Anterior cingulate cortex (tissue), 58 donors: Measurements from ENCODE around the gene IFNAR1.
"Not testable (repeated sequence)": the region's sequence is repeated elsewhere in the genome, so short reads cannot be mapped to it uniquely, and the experiment has no call there.

Source experiments
- DNase-seq, 58 donors: peaks; one replicate each; lab custom pipeline; 2025; lab: John Stamatoyannopoulos, UW

IFNAR1 gene

DNA sequence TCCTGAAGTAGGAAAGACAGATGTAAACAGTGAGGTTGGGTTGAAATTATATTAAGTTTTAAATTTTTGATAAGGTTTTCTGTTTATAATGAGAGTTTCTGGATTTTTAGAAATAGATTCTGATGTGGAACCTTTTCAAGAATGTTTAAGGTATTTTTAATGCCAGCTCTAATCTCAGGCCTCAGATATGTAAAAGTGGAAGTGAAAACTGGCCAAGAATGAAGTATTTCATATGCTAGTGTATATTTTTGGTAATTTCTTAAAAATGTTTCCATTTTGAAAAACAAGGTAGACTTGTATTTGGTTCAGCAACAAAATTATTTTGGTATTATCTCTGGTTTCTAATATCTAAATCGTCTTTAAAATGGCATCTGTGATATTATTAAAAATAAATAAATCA lies 14.4 kb downstream of the IFNAR1 start:
- no peak for DNase-seq

DNA sequence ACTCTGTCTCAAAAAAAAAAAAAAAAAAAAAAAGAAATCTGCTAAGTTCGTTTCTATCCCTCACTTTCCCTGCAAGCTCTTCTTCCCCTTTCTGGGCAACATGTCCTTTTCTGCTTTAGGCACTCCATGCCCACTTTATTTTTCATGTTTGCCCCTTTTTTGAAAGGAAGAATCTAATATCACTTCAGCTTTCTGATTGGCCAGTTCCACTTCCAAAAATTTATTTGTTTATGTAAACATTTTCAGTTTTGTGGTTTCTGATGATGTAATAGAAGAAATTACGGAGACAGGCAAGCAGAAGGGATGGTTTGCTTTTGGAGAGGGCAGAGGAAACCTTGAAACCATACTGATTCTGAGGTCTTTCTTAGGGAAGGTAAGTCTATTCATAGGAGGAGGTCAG lies 15.1 kb downstream of the IFNAR1 start:
- DNase-seq: no peak

DNA sequence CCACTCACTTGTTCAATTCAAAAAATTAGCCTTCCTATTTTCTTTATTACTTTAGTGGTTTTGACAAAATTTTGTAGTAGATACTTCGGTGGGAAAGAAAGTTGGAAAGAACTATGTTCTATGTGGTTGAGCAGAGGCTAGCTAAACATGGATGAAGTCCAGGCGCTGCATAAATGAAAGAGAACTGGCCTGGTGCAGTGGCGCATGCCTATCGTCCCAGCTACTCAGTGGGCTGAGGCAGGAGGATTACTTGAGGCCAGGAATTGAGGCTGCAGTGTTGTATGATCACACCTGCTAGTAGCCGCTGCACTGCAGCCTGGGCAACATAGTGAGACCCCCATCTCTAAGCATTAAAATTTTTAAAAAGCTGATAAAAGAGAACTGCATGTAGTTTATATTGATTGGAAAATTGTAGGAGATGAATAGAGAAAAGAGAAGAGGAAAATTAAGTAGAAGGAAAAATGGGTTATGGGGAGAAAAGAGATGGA lies 21.0 kb downstream of the IFNAR1 start:
- no peak for DNase-seq

DNA sequence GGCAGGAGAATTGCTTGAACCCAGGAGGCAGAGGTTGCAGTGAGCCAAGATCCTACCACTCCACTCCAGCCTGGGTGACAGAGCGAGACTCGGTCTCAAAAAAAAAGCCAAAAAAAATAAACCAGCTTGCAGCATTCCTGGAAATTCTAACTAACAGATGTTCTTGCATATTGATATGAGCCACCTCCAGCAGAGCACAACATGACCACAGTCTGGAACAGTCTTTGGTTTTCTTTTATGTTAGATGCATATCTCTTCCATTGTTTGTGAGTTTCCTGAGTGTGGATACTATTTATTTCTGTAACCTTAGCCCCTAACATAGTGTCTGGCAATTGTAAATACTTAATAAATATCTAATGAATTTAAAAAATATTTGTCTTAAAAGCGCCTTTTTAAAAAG lies 23.9 kb downstream of the IFNAR1 start:
- DNase-seq: no peak

DNA sequence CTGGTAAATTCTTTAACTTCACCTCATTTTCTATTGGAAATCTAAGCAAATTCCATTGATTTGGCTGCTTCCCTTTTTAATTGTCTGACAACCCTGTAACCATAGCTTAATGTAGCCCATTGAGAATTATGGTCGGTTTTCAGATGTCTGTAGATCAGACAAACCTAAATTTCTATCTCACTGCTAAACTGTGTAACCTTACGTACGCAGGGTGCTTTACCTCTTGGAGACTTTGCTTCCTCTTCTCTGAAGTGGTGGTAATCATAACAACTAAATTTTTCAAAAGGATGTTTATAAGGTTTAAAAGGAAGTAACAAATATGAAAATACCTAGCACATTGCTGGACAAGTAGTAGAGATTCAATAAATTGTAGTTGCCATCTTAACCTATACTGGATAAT lies 25.9 kb downstream of the IFNAR1 start:
- no peak for DNase-seq

DNA sequence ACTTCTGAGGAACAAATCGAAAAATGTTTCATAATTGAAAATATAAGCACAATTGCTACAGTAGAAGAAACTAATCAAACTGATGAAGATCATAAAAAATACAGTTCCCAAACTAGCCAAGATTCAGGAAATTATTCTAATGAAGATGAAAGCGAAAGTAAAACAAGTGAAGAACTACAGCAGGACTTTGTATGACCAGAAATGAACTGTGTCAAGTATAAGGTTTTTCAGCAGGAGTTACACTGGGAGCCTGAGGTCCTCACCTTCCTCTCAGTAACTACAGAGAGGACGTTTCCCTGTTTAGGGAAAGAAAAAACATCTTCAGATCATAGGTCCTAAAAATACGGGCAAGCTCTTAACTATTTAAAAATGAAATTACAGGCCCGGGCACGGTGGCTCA lies 30.6 kb downstream of the IFNAR1 start:
- DNase-seq: no peak

DNA sequence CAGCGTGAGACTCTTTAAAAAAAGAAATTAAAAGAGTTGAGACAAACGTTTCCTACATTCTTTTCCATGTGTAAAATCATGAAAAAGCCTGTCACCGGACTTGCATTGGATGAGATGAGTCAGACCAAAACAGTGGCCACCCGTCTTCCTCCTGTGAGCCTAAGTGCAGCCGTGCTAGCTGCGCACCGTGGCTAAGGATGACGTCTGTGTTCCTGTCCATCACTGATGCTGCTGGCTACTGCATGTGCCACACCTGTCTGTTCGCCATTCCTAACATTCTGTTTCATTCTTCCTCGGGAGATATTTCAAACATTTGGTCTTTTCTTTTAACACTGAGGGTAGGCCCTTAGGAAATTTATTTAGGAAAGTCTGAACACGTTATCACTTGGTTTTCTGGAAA lies 31.2 kb downstream of the IFNAR1 start:
- no peak for DNase-seq

DNA sequence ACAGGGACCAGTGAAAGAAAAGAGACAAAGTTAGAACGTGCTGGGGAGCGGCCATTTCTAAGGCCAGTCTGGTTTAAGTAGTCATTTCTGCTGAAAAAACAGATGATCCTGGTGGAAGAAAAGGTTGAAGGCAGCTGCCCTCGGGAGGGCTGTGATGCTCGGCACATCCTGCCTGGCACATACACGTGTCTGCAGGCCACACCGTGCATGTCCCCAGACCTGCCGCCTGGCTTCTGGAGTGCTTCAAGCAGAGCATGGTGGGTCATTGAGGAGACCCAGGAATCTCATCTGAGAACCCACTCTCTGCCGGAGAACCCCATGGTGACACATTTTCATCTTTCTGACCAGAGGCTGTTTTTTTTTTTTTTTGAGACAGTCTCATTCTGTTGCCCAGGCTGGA lies 32.4 kb downstream of the IFNAR1 start:
- DNase-seq: no peak

DNA sequence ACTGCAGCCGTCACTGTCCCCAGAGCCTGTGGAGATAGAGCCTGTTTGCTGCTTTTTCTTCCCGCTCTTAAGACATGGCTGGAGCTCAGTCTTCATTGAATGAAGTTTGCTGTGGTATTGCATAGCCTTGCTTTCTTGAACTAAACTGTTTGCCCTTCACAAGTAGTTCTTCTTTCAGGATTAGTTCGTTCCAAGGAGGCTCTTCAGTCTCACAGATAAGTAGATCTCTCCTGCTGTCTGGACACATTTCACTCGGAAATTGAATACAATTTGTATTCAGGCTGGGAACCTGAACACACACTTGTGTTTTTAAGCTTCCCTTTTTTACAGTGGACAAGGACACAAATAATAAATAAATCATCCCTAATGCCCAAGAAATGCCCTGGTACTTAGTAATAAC lies 34.7 kb downstream of the IFNAR1 start:
- no peak for DNase-seq

DNA sequence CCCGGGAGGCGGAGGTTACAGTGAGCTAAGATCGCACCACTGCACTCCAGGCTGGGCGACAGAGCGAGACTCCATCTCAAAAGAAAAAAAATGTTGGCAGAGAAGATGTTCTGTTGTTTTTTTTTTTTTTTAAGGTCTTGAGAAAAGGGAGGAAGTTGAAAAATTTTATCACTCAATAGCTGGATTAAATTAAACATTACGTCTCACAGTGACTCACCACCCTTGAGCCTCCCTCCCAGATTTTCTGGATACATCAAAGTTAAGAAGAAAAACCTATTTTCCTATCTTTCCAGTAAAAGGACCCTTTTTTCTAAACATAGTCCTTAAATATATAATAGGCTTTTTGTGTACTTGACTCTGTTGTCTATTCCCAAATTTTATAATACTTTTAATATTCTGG lies 35.5 kb downstream of the IFNAR1 start:
- no peak for DNase-seq

DNA sequence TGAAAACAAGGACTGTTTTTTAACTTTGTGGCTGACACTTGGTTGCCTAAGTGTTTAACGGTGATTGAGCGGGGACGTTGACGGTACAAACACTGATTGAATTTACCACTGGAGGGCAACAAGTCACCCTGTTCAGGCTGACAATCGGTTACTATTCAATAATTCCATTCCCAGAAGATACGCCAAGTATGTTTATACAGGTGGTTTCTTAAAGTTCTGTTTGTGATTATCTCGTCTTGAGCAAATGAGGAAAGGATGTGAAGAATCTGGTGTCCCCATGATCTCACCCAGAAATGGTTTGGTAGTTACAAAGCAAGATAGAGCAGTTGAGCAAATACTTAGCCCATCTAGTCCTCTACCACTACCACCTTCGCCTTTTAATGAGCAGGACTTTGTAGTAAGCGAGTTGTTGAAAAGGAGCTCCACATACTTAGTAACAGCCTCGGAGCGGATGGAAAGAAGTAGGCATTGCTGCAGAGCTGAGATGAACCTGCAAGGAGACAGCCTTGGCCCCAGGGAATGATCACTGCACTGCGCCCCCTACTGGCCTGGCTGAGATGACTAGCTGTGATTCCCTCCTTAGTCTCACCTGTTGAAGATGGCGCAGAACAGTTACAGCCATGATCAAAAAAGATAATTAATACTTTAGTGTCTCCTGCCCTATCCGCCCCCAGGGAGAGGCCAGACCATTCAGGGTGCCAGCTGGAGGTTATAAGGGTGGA lies 36.3 kb downstream of the IFNAR1 start:
- DNase-seq: peak in 43 of 58 donors; percentile 8 to 72 (median 43)

DNA sequence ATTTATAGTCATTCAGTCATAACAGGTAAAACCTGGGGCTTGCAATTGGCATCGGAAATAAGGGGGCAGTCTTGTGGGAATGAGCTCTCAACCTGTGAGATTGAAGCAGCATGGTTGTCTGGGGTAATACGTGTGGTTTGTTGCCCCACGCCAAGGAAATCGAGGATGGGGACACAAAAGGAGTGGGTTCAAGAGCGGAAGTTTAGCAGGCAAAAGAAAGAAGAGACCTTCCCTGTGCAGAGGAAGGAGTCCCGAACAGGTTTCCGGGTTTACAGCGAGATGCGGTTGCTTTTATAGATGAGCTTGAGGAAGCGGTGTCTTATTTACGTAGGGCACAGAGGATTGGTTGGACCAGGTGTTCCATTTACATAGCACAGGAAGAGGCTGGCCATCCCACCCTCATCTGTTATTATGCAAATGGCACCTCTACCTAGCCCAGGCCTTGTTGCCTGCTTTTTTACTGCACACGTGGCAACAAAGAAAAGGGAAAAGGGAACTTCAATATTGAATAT lies 37.3 kb downstream of the IFNAR1 start:
- peak in 4 of 58 donors; percentile 10 to 16 (median 12) for DNase-seq

DNA sequence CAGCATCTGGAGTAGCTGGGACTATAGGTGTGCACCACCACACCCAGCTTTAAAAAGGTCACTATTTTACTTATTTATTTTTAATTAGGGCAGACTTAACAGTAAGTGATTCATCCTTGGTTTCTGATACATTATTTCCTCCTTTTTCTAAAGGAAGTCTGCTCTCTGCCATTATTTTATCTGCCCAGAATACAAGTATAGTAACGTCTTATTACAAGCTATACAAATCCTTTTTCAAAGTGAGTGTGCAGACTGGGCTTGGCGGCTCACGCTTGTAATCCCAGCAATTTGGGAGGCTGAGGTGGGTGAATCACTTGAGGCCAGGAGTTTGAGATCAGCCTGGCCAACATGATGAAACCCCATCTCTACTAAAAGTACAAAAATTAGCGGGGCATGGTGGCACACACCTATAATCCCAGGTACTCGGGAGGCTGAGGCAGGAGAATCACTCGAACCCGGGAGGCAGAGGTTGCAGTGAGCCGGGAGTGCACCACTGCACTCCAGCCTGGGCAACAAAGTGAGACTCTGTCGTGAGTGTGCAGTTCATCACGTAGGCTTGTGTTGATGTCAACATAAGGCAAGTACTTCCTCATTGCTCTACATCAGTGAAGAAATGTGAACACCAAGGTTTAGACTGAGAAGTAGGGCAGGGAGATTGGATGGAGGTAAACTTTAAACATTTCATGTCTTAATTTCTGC lies 39.3 kb downstream of the IFNAR1 start:
- DNase-seq: not testable (repeated sequence)

DNA sequence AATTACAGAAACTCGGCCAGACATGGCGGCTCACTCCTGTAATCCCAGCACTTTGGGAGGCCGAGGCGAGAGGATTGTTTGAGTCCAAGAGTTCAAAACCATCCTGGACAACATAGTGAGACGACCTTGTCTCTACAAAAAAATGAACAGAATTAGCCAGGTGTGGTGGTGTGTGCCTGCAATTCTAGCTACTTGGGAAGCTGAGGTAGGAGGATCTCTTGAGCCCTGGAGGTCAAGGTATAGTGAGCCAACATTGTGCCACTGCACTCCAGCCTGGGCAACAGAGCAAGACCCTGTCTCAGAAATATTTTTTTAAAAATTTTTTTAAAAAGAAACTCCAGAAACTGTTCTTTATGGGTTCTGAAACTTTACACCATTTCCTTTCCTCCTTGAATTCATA lies 40.1 kb downstream of the IFNAR1 start:
- no peak for DNase-seq

DNA sequence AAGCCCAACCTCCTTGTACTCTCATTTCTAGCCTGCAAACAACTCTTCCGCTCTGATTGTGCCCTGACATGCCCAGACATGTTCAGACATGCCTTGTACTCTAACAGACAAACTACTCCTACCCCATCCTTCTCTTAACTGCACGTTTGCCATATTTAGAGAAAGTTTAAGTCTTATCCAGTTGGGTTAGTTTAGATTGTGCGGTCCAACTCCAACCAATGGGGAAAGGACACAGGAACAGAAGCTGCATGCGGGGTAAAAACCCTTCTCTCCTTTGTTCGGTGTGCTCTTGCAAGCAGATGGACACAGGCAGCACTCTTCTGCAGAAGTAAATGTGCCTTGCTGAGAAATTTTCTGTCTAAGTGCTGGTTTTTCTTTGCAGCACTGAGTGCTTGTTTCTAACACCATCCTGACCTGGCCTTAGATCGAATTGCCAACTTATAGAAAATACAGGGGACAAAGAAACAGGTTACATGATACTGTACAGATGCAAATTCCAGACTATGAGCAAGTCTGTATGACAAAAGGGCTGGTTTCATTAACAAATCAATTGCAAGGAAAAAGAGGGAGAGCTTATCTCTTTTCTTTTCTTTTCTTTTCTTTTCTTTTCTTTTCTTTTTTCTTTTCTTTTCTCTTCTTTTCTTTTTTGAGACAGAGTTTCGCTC lies 42.7 kb downstream of the IFNAR1 start:
- DNase-seq: no peak

DNA sequence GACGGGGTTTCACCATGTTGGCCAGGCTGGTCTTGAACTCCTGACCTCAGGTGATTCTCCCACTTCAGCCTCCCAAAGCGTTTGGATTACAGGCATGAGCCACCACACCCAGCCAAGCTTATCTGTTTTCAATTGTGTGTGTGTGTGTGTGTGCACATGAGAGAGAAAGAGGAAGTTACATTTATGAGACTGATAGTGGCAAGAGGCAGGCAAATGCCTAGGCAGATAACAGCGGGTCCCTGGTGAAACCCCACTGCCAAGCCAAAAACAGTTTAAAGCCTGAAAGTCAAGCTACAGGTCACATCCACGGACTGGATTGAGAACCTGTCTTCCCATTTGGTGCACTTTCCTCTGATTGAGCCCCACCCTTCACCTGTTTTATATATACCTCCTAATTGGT lies 43.4 kb downstream of the IFNAR1 start:
- DNase-seq: no peak

DNA sequence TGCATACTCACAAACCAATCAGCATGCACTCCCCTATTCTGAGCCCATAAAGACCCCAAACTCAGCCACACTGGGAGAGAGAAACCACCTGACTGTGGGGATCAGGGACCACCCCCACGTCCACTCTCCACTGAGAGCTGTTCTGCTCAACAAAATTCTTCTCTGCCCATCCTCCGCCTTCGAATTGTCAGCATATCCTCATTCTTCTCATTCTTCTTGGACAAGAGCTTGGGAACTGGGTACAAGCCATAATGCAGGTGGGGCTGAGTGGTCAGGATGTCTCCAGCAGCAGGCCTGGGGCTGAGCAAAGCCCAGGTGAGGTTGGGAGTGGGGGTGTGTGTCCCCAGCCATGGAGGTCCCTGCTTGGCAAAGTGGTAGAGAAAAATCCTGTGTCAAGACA lies 43.8 kb downstream of the IFNAR1 start:
- no peak for DNase-seq

DNA sequence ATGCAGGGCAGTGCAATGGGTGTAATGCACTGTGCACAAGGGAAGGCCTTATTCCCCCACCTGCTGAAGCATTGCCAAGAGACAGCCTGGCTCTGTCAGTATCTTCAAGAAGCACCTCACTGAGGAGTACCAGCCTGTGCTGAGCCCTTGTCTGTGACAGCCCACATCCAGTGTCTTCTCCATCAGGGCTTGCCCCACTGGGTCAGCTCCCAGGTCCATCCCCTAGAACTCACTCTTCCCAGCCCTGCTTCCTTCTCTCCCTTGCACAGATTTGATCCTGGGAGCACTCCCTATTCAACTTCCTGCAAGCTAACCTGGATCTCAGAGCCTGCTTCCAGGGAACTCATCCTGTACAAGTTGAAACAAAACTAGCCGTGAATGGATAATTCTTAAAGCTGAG lies 44.8 kb downstream of the IFNAR1 start:
- DNase-seq: no peak

DNA sequence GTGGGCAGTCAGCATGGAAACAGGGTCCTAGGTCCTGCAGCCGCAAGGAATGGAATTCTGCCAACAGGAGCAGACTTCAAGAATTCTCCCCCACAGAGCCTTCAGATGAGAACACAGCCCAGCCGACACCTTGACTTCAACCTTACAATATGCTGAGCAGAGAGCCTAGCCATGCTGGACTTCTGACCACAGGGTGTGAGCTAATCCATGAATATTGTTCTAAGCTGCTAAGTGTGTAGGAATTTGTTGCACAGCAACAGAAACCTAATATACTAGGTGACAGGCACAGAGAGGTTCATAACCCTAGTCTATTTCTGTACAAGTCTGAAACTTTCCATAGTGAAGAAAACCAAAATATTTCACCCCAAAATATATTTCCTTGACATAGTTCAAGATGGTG lies 45.5 kb downstream of the IFNAR1 start:
- DNase-seq: no peak

DNA sequence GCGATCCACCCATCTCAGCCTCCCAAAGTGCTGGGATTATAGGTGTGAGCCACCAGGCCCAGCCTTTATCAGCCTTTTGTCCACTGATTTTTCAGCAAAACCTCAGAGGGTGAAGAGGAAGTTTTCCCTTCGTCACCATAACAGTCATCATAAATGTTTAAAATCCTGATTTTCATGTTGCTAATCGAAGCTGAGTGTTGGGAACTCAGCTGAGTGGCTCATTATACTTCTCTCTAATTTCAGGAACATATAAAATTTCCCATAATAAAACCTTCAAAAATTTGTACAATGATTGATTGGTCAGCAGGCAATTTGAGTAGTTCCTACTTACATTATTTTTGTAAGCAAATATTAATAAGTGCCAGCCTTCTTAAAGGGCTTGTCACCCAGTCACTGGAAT lies 46.6 kb downstream of the IFNAR1 start:
- DNase-seq: no peak

DNA sequence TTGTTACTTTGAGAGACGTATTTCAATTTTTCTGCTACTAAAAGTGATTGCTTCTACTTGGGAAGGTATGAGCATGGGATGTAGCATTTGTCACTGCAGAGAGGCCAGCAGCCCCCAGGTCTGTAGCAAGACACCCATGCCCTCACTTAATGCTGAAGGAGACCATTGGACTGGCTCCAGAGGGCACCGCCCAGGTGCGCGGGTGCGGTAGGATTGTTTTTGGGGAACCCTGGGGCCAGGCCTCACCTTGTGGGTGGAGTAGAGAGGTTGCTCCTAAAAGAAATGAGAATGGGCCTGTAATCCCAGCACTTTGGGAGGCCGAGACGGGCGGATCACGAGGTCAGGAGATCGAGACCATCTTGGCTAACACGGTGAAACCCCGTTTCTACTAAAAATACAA lies 47.8 kb downstream of the IFNAR1 start:
- DNase-seq: no peak
